Bronchial epithelial cell (primary cell): ENCODE measurements around the gene DNAH6. TPM values are rescaled to one million over a fixed set of nuclear protein-coding genes. Genes with fewer than 3 reads are reported as not detected.

ENCODE experiments used
- DNase-seq: peaks from one replicate; pipeline ENCODE4 v3.0.0-alpha.2; 2010; ENCODE audit warnings: low read depth
- FAIRE-seq: peaks from 2 replicates; lab custom pipeline; 2011; peaks lifted over from hg19 to GRCh38; lab: Jason Lieb, UNC
- H3K27me3 ChIP-seq: 2 replicates; pipeline ENCODE4 v1.5.1; 2011; ENCODE audit warnings: low read length; ENCODE audit not compliant: control insufficient read depth, insufficient read depth
- H3K36me3 ChIP-seq: 2 replicates; pipeline ENCODE4 v1.5.1; 2011; ENCODE audit warnings: low read length; ENCODE audit not compliant: control insufficient read depth, insufficient read depth
- H3K4me3 ChIP-seq: 2 replicates; pipeline ENCODE4 v1.5.1; 2011; ENCODE audit warnings: mild to moderate bottlenecking, low read depth, low read length, control low read depth
- CTCF ChIP-seq: IDR thresholded peaks from 2 replicates; pipeline ENCODE4 v1.5.1; 2011; ENCODE audit warnings: mild to moderate bottlenecking, moderate library complexity, low read length, control low read depth, inconsistent platforms; ENCODE audit not compliant: insufficient read depth, severe bottlenecking
- total RNA-seq: library from RNA; depleted of rRNA; stranded (reverse); fragments of >200 nt; gene quantifications from 2 replicates; pipeline ENCODE4 v1.2.1, GENCODE V29; 2014

The DNAH6 gene
- total RNA-seq, 1 donor from 2014 or later: under 0.01 TPM

GRCh38 chr2:84785950-84786349, 269.7 kb downstream of the DNAH6 start:
- TF ChIP-seq CTCF: no peak
- FAIRE-seq (no peak), DNase-seq (no peak)
- Histone ChIP-seq H3K36me3 (no peaks in the 10 kb centered on the region), H3K4me3 (no peak overlapping the region), H3K27me3 (no peaks in the 10 kb centered on the region)

DNA sequence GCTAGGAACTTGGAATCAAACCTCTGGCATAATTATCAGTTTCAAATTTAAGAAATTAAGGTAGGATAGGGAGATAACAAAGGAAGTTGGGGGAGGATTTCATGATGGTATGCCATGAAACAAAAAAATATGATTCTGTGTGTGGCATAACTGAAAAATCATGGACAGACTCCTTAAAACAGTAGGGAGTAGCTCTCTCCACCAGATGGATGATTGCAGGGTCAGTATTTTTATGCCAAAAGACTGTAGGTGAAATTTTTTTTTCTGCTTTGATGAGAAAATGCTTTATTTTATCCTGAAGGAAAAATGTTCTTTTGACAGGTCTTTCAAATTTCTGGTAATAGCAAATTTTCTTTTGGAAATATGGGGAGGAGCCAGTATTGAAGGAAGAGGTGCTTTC, 270.3 kb downstream of the DNAH6 start:
- no peak overlapping the region for H3K4me3 ChIP-seq
- TF ChIP-seq CTCF: no peak
- H3K36me3 ChIP-seq: no peaks in the 10 kb centered on the region
- no peak for FAIRE-seq
- H3K27me3 ChIP-seq: no peaks in the 10 kb centered on the region
- DNase-seq: no peak

- TF ChIP-seq CTCF: no peak
- DNase-seq (no peak), FAIRE-seq (no peak)
- no peaks in the 10 kb centered on the region for H3K36me3 ChIP-seq
- H3K4me3 ChIP-seq: no peak overlapping the region
- H3K27me3 ChIP-seq: no peaks in the 10 kb centered on the region
These were observed 271.7 kb downstream of the DNAH6 start for GRCh38 chr2:84788027-84788426.

DNA sequence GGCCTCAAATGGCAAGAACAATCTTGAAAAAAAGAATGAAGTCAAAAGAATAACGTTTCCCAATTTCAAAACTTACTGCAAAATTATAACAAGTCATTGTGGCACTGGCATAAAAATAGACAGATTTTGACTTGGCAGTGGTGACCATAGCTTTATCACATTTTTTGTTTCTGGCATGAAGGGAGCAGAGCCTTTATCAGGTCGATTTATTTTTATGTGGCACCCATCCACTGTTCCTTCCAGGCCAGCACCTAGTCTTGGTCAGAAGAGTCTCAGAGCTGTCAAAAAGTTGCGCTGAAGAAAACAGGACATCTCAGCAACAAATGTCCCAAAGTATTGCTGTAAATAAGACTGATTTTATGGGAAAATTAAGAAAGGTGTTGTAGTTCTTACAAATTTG, 272.2 kb downstream of the DNAH6 start:
- FAIRE-seq: no peak
- DNase-seq: no peak

GRCh38 chr2:84792856-84793522, 276.7 kb downstream of the DNAH6 start:
- TF ChIP-seq CTCF: no peak
- no peaks in the 10 kb centered on the region for H3K36me3 ChIP-seq
- no peaks in the 10 kb centered on the region for H3K27me3 ChIP-seq
- DNase-seq (peak; percentile 75), FAIRE-seq (no peak)
- H3K4me3 ChIP-seq: no peak overlapping the region

More for the DNA sequence above, 272.2 kb downstream of the DNAH6 start:
- TF ChIP-seq CTCF: no peak
- Histone ChIP-seq H3K27me3 (no peaks in the 10 kb centered on the region), H3K4me3 (no peak overlapping the region), H3K36me3 (no peaks in the 10 kb centered on the region)

DNA sequence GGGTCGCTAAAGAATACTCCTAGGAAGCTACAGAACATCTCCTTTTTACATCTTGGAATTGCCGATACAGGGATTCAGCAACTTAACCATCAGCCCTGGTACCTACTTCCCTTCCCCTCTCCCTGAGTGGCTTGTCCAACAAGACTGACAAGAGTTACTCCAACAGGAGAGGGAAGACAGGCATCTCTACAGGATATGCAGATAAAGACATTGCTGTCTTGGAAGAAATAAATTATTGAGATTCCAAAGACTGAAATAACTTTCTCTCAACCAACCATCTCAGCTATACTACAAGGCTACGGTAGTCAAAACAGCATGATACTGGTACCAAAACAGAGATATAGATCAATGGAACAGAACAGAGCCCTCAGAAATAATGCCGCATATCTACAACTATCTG, 277.3 kb downstream of the DNAH6 start:
- Histone ChIP-seq H3K27me3 (no peaks in the 10 kb centered on the region), H3K4me3 (no peak overlapping the region), H3K36me3 (no peaks in the 10 kb centered on the region)
- FAIRE-seq: no peak
- TF ChIP-seq CTCF: no peak
- DNase-seq: no peak
